Renal cortex interstitium (tissue), 15 donors: ENCODE measurements around the gene PEX6. TPM values are rescaled to one million over a fixed set of nuclear protein-coding genes. Genes with fewer than 3 reads are reported as not detected.
A peak's percentile ranks its signal among the peaks of the same experiment; 100 is the strongest.

Source experiments
- DNase-seq, 11 donors: peaks; one replicate each; pipeline ENCODE4 v3.0.0-alpha.2; 2013; ENCODE audit warnings: low read depth in 9 of 11, low spot score in 4 of 11; ENCODE audit errors: extremely low read depth in 1 of 11
- long read RNA-seq, 16 experiments: transcript quantifications; one replicate each; lab custom pipeline, GENCODE V29; 2026
- polyA plus RNA-seq, 3 donors: library from polyadenylated mRNA; unstranded; fragments of 120-200 nt; gene quantifications; one replicate each; pipeline ENCODE4 v1.2.1, GENCODE V29; 2013; ENCODE audit not compliant: insufficient read length in 3 of 3

PEX6 gene
- polyA plus RNA-seq = 10 to 100 TPM; 23.2 to 32.2 (median 23.4) TPM
- long read RNA-seq, donor 1, partial matches to known transcripts = 0 of 2 reads
- long read RNA-seq, donor 1, other reads (novel, unspliced or antisense) = 0 of 2 reads
- long read RNA-seq, donor 2, transcript PEX6-202 (17 exons, 3,478 nt) = major isoform, 5 of 10 reads
- long read RNA-seq, donor 2, partial matches to known transcripts = 5 of 10 reads
- long read RNA-seq, donor 2, other reads (novel, unspliced or antisense) = 0 of 10 reads
- long read RNA-seq, donor 3, partial matches to known transcripts = 0 of 3 reads
- long read RNA-seq, donor 3, other reads (novel, unspliced or antisense) = 0 of 3 reads
- long read RNA-seq, donor 4, partial matches to known transcripts = 0 of 2 reads
- long read RNA-seq, donor 4, other reads (novel, unspliced or antisense) = 0 of 2 reads
- long read RNA-seq, donor 5 = 0 reads
- long read RNA-seq, donor 6, partial matches to known transcripts = 0 of 2 reads
- long read RNA-seq, donor 6, other reads (novel, unspliced or antisense) = 0 of 2 reads
- long read RNA-seq, donor 7, transcript PEX6-202 (17 exons, 3,478 nt) = major isoform, 5 of 69 reads
- long read RNA-seq, donor 7, partial matches to known transcripts = 40 of 69 reads
- long read RNA-seq, donor 7, other reads (novel, unspliced or antisense) = 24 of 69 reads
- long read RNA-seq, donor 8 = 0 reads
- long read RNA-seq, donor 9, partial matches to known transcripts = 0 of 2 reads
- long read RNA-seq, donor 9, other reads (novel, unspliced or antisense) = 0 of 2 reads
- long read RNA-seq, donor 10, partial matches to known transcripts = 0 of 1 reads
- long read RNA-seq, donor 10, other reads (novel, unspliced or antisense) = 0 of 1 reads
- long read RNA-seq, donor 11, transcript PEX6-202 (17 exons, 3,478 nt) = major isoform, 6 of 6 reads
- long read RNA-seq, donor 11, partial matches to known transcripts = 0 of 6 reads
- long read RNA-seq, donor 11, other reads (novel, unspliced or antisense) = 0 of 6 reads
- long read RNA-seq, donor 12, transcript PEX6-202 (17 exons, 3,478 nt) = major isoform, 6 of 6 reads
- long read RNA-seq, donor 12, partial matches to known transcripts = 0 of 6 reads
- long read RNA-seq, donor 12, other reads (novel, unspliced or antisense) = 0 of 6 reads
- long read RNA-seq, donor 13 = 0 reads
- long read RNA-seq, donor 14 = 0 reads
- long read RNA-seq, donor 15, partial matches to known transcripts = 0 of 1 reads
- long read RNA-seq, donor 15, other reads (novel, unspliced or antisense) = 0 of 1 reads
- long read RNA-seq, donor 16, transcript PEX6-202 (17 exons, 3,478 nt) = major isoform, 6 of 23 reads
- long read RNA-seq, donor 16, partial matches to known transcripts = 17 of 23 reads
- long read RNA-seq, donor 16, other reads (novel, unspliced or antisense) = 0 of 23 reads

- peak; percentile 66 to 91 (median 82) for DNase-seq
These were observed at the start of gene PEX6 for GRCh38 chr6:42978839-42979522. Gene PEX6, minus strand, starts transcription at chr6:42979181. Its CDS starts 31 bp downstream, at chr6:42979150.

- no peak for DNase-seq
These were observed 47.4 kb upstream of the PEX6 start for GRCh38 chr6:43026365-43026764.

GRCh38 chr6:43024436-43024835, 45.5 kb upstream of the PEX6 start:
- no peak for DNase-seq

GRCh38 chr6:43021270-43022047, 42.5 kb upstream of the PEX6 start, which contains the start of gene RRP36:
Gene RRP36, plus strand, starts transcription at chr6:43021623. Its CDS starts 32 bp downstream, at chr6:43021655.
- DNase-seq = peak in 10 of 11 donors; percentile 13 to 71 (median 60)

GRCh38 chr6:43020847-43021246, 41.9 kb upstream of the PEX6 start:
- peak in 6 of 11 donors; percentile 25 to 54 (median 36) for DNase-seq

GRCh38 chr6:43020052-43020705, 41.2 kb upstream of the PEX6 start:
- DNase-seq = no peak

- no peak for DNase-seq
These were observed 40.2 kb upstream of the PEX6 start for GRCh38 chr6:43019152-43019551.

- no peak for DNase-seq
These were observed 38.0 kb upstream of the PEX6 start for GRCh38 chr6:43016943-43017334.

GRCh38 chr6:43016176-43016942, 37.4 kb upstream of the PEX6 start:
- no peak for DNase-seq

GRCh38 chr6:43014434-43014909, 35.5 kb upstream of the PEX6 start:
- DNase-seq = no peak

- DNase-seq = peak; percentile 97 to 100 (median 99)
These were observed 35.0 kb upstream of the PEX6 start, which contains the start of the genes KLHDC3 and MEA1 for GRCh38 chr6:43013843-43014433. Gene KLHDC3, plus strand, starts transcription at chr6:43014249. Its CDS starts 2,944 bp downstream, at chr6:43017193. Gene MEA1, minus strand, starts transcription at chr6:43013946. Its CDS starts 133 bp downstream, at chr6:43013813.

- no peak for DNase-seq
These were observed 34.3 kb upstream of the PEX6 start for GRCh38 chr6:43013097-43013842.

- no peak for DNase-seq
These were observed 33.4 kb upstream of the PEX6 start for GRCh38 chr6:43012364-43012763.

GRCh38 chr6:43011207-43011606, 32.2 kb upstream of the PEX6 start:
- DNase-seq = no peak

- DNase-seq = peak in 1 of 11 donors; percentile 5
These were observed 30.1 kb upstream of the PEX6 start for GRCh38 chr6:43009124-43009523.
